ENCODE data around the gene GAS2.

- TF ChIP-seq RCOR1 (IDR thresholded peaks at IDR 0.05; ENCODE audit: low read depth, low read length), result no peak
- TF ChIP-seq KDM5A (IDR thresholded peaks at IDR 0.05), result no peak
- TF ChIP-seq PHF8 (IDR thresholded peaks at IDR 0.05; ENCODE audit: borderline replicate concordance, low read depth), result no peak
- TF ChIP-seq POLR2A (IDR thresholded peaks at IDR 0.05; ENCODE audit: low read length), result no peak
- no peak for TF ChIP-seq CTCF (IDR thresholded peaks at IDR 0.05)
- no peak for TF ChIP-seq RFX5 (IDR thresholded peaks at IDR 0.05)
- TF ChIP-seq HMGXB4 (CRISPR knock-in tag; IDR thresholded peaks at IDR 0.05; ENCODE audit: borderline replicate concordance), result no peak
- no peak for TF ChIP-seq MAX (IDR thresholded peaks at IDR 0.05)
- no peak for TF ChIP-seq PBX3 (IDR thresholded peaks at IDR 0.05)
Measured at GRCh38 chr11:22808571-22809197, 142.3 kb downstream of the GAS2 start.

Measured in A549 (cell line).